Urinary bladder (tissue), 4 donors: ENCODE results near the gene DAAM1. TPM values are rescaled to one million over a fixed set of nuclear protein-coding genes. Genes with fewer than 3 reads are reported as not detected.

ENCODE experiments used
- DNase-seq: peaks from one replicate; pipeline ENCODE4 v3.0.0-alpha.2; 2015; ENCODE audit errors: extremely low spot score
- H3K27ac ChIP-seq: one replicate; pipeline ENCODE4 v1.5.1; 2013; ENCODE audit warnings: low read depth, mild to moderate bottlenecking, moderate library complexity
- H3K36me3 ChIP-seq: one replicate; pipeline ENCODE4 v1.6.1; 2013; ENCODE audit warnings: mild to moderate bottlenecking, moderate library complexity; ENCODE audit not compliant: insufficient read depth
- H3K4me1 ChIP-seq: one replicate; pipeline ENCODE4 v1.6.1; 2013; ENCODE audit warnings: mild to moderate bottlenecking, moderate library complexity; ENCODE audit not compliant: insufficient read depth
- H3K4me3 ChIP-seq: one replicate; pipeline ENCODE4 v1.5.1; 2013; ENCODE audit warnings: low read depth, low read length
- WGBS: extraction: QIAGEN DNeasy Blood & Tissue Kit; methylation state at CpG from one replicate; pipeline ENCODE4 v1.1.7; 2013; 5-methylcytosine and 5-hydroxymethylcytosine counted together
- polyA plus RNA-seq: library from polyadenylated mRNA; stranded (reverse); fragments of 200-250 nt; gene quantifications from one replicate; pipeline ENCODE4 v1.2.3, GENCODE V29; 2013
- total RNA-seq: library from RNA; depleted of rRNA; stranded (reverse); fragments of >200 nt; gene quantifications from one replicate; pipeline ENCODE4 v1.2.3, GENCODE V29; 2014
- donor health status: healthy with polysubstance abuse.
- donor health status: healthy.

Gene DAAM1
- total and polyA plus RNA-seq, 2 donors, result 24.2 to 85.2 TPM

GRCh38 chr14:59406454-59407245 is 218.2 kb downstream of the DAAM1 start:
- WGBS, result 18% methylated on average over 6 of the region's 6 CpGs
- Histone ChIP-seq H3K27ac (no peak overlapping the region), H3K36me3 (no peaks in the 10 kb centered on the region), H3K4me3 (no peak overlapping the region), H3K4me1 (no peaks in the 10 kb centered on the region)
- DNase-seq, result no peak

GRCh38 chr14:59407246-59408010 is 219.0 kb downstream of the DAAM1 start:
- 57% methylated on average over 4 of the region's 4 CpGs for WGBS
- no peak for DNase-seq
- no peaks in the 10 kb centered on the region for H3K4me1 ChIP-seq
- H3K36me3 ChIP-seq, result no peaks in the 10 kb centered on the region
- H3K27ac ChIP-seq, result no peak overlapping the region
- H3K4me3 ChIP-seq, result no peak overlapping the region

- 86% methylated on average over 5 of the region's 5 CpGs for WGBS
Observed at GRCh38 chr14:59415836-59416602, 227.6 kb downstream of the DAAM1 start.

GRCh38 chr14:59417311-59417710 is 228.8 kb downstream of the DAAM1 start:
- 69% methylated on average over 6 of the region's 6 CpGs for WGBS
- Histone ChIP-seq H3K4me3 (no peak overlapping the region), H3K4me1 (no peaks in the 10 kb centered on the region), H3K36me3 (no peaks in the 10 kb centered on the region), H3K27ac (no peak overlapping the region)
- no peak for DNase-seq

More at GRCh38 chr14:59415836-59416602, 227.6 kb downstream of the DAAM1 start:
- Histone ChIP-seq H3K27ac (no peak overlapping the region), H3K4me3 (no peak overlapping the region), H3K36me3 (no peaks in the 10 kb centered on the region), H3K4me1 (no peaks in the 10 kb centered on the region)
- no peak for DNase-seq

- H3K27ac ChIP-seq, result no peak overlapping the region
- H3K4me3 ChIP-seq, result no peak overlapping the region
- H3K4me1 ChIP-seq, result no peaks in the 10 kb centered on the region
- DNase-seq, result no peak
- 44% methylated on average over 2 of the region's 2 CpGs for WGBS
- H3K36me3 ChIP-seq, result no peaks in the 10 kb centered on the region
Observed at GRCh38 chr14:59419303-59419702, 230.8 kb downstream of the DAAM1 start.
